CD14-positive monocyte (primary cell): Measurements from ENCODE around the gene CD22. TPM values are rescaled to one million over a fixed set of nuclear protein-coding genes. Genes with fewer than 3 reads are reported as not detected.
"Not testable (repeated sequence)": the region's sequence is repeated elsewhere in the genome, so short reads cannot be mapped to it uniquely, and the experiment has no call there.

Experiments used
- DNase-seq, 3 donors: peaks; one replicate each; pipeline ENCODE4 v3.0.0-alpha.2; 2011 to 2022
- H2AFZ ChIP-seq: 2 replicates; pipeline ENCODE4 v1.6.0; 2012; ENCODE audit warnings: mild to moderate bottlenecking, low read depth, low read length, inconsistent platforms; ENCODE audit not compliant: insufficient read depth, poor library complexity, severe bottlenecking
- H3K27ac ChIP-seq, 2 donors: 1 replicate in 1 of 2; 2 replicates in 1 of 2; pipeline ENCODE4 v1.5.1; 2012 to 2013; ENCODE audit warnings: low read length in 2 of 2, control low read depth in 1 of 2, inconsistent platforms in 1 of 2, low read depth in 1 of 2, mild to moderate bottlenecking in 1 of 2
- H3K27me3 ChIP-seq, 2 donors: one replicate each; pipeline versions ENCODE4 v1.6.0 to v1.6.1; 2011 to 2013; ENCODE audit warnings: low read length in 2 of 2; ENCODE audit not compliant: control insufficient read depth in 2 of 2, insufficient read depth in 2 of 2
- H3K36me3 ChIP-seq, 2 donors: replicated peaks in 1 of 2; 1 replicate in 1 of 2; 2 replicates in 1 of 2; pipeline versions ENCODE4 v1.5.1 to v1.6.1; 2012 to 2013; ENCODE audit warnings: low read length in 2 of 2, control low read depth in 1 of 2, inconsistent platforms in 1 of 2, mild to moderate bottlenecking in 1 of 2; ENCODE audit not compliant: insufficient read depth in 2 of 2, control insufficient read depth in 1 of 2
- H3K4me1 ChIP-seq, 2 donors: 1 replicate in 1 of 2; 2 replicates in 1 of 2; pipeline versions ENCODE4 v1.5.1 to v1.6.1; 2012 to 2013; ENCODE audit warnings: low read length in 2 of 2, control low read depth in 1 of 2, inconsistent platforms in 1 of 2, mild to moderate bottlenecking in 1 of 2, moderate library complexity in 1 of 2; ENCODE audit not compliant: insufficient read depth in 2 of 2, control insufficient read depth in 1 of 2
- H3K4me2 ChIP-seq: replicated peaks from 2 replicates; pipeline ENCODE3; 2012; ENCODE audit warnings: low read length, moderate library complexity, mild to moderate bottlenecking; ENCODE audit not compliant: poor library complexity, severe bottlenecking; ENCODE audit errors: extremely low read depth
- H3K4me3 ChIP-seq, 3 experiments: fragments of 200-600 bp in 1 of 3; sonication (generic) in 1 of 3; replicated peaks in 1 of 3; 1 replicate in 2 of 3; 2 replicates in 1 of 3; pipeline ENCODE4 v1.5.1; 2011 to 2013; ENCODE audit warnings: low read length in 3 of 3, mild to moderate bottlenecking in 3 of 3, control low read depth in 2 of 3, low read depth in 2 of 3, inconsistent platforms in 1 of 3, moderate library complexity in 1 of 3
- H3K79me2 ChIP-seq: 2 replicates; pipeline ENCODE4 v1.6.0; 2012; ENCODE audit warnings: mild to moderate bottlenecking, control low read depth, inconsistent platforms, low read length, moderate library complexity; ENCODE audit not compliant: insufficient read depth
- H3K9ac ChIP-seq: 2 replicates; pipeline ENCODE4 v1.6.0; 2017; ENCODE audit warnings: low read length, mild to moderate bottlenecking; ENCODE audit not compliant: insufficient read depth, poor library complexity, severe bottlenecking
- H3K9me3 ChIP-seq, 2 donors: replicated peaks in 1 of 2; 1 replicate in 1 of 2; 2 replicates in 1 of 2; pipeline versions ENCODE4 v1.5.1 to v1.6.1; 2012 to 2013; ENCODE audit warnings: low read length in 2 of 2, control low read depth in 1 of 2; ENCODE audit not compliant: control insufficient read depth in 1 of 2, insufficient read depth in 1 of 2
- H4K20me1 ChIP-seq: 2 replicates; pipeline ENCODE4 v1.6.0; 2012; ENCODE audit warnings: mild to moderate bottlenecking, low read length, control low read depth, moderate library complexity; ENCODE audit not compliant: insufficient read depth
- H3K27ac Mint-ChIP-seq, 7 donors: one replicate each; pipeline ENCODE4 v1.8.0; 2020; ENCODE audit warnings: mild to moderate bottlenecking in 7 of 7, mixed read lengths in 7 of 7, moderate library complexity in 6 of 7, inconsistent platforms in 2 of 7
- H3K27me3 Mint-ChIP-seq, 3 donors: one replicate each; pipeline ENCODE4 v1.8.0; 2021 to 2022; ENCODE audit warnings: low read depth in 3 of 3, mild to moderate bottlenecking in 3 of 3, mixed read lengths in 3 of 3, moderate library complexity in 3 of 3, inconsistent platforms in 1 of 3
- H3K36me3 Mint-ChIP-seq, 2 donors: one replicate each; pipeline ENCODE4 v1.8.0; 2020; ENCODE audit warnings: mixed read lengths in 2 of 2, inconsistent platforms in 1 of 2, mild to moderate bottlenecking in 1 of 2
- H3K4me1 Mint-ChIP-seq: one replicate; pipeline ENCODE4 v1.8.0; 2020; ENCODE audit warnings: mild to moderate bottlenecking, mixed read lengths
- H3K4me3 Mint-ChIP-seq, 2 donors: one replicate each; pipeline ENCODE4 v1.8.0; 2020; ENCODE audit warnings: mild to moderate bottlenecking in 2 of 2, mixed read lengths in 2 of 2, moderate library complexity in 1 of 2
- H3K9me3 Mint-ChIP-seq, 7 donors: one replicate each; pipeline ENCODE4 v1.8.0; 2020 to 2022; ENCODE audit warnings: mixed read lengths in 7 of 7, mild to moderate bottlenecking in 6 of 7, moderate library complexity in 6 of 7, inconsistent platforms in 2 of 7
- CTCF ChIP-seq: fragments of 200-600 bp; IDR thresholded peaks from one replicate; pipeline ENCODE4 v1.8.0; 2022; ENCODE audit warnings: antibody characterized with exemption, mild to moderate bottlenecking
- WGBS: methylation state at CpG from one replicate; pipeline ENCODE4 v1.1.5; 2013; ENCODE audit warnings: missing lambda C conversion rate; ENCODE audit not compliant: insufficient coverage; 5-methylcytosine and 5-hydroxymethylcytosine counted together
- intact Hi-C, 2 donors: fragments of 100-400 bp; cut with micrococcal nuclease; formaldehyde crosslinking; loops; one replicate each; pipeline versions ENCODE4 v1.15.0 to v1.15.1; 2023
- polyA plus RNA-seq, 3 donors: library from polyadenylated mRNA; depleted of rRNA in 1 of 3; unstranded in 2 of 3; stranded (reverse) in 1 of 3; fragments of 300-500 nt in 2 of 3; fragments of >200 nt in 1 of 3; fragmentation: Illumina TruSeq in 2 of 3; gene quantifications; 1 replicate in 2 of 3; 2 replicates in 1 of 3; pipeline ENCODE4 v1.2.3, GENCODE V29; 2012 to 2021

Gene CD22
- polyA plus RNA-seq, 3 donors, result 0.24 to 4.8 (median 0.88) TPM

- peaks cover 0 to 27% (median 13%) of the 10 kb centered on the region in 7 donors for H3K9me3 Mint-ChIP-seq
- H3K4me2 ChIP-seq, result no peak overlapping the region
- H3K4me3 Mint-ChIP-seq, result no peak overlapping the region
- H3K27ac Mint-ChIP-seq, result peak overlapping the region in 1 of 7 donors; percentile 70
- no peak overlapping the region for H3K4me3 ChIP-seq
- WGBS, result 88% methylated on average over 6 of the region's 7 CpGs
- intact Hi-C loops, result no loop called here
- peaks cover 0 to 13% of the 10 kb centered on the region in 2 donors for H3K4me1 ChIP-seq
- DNase-seq, result no peak
- peaks cover 0 to 17% of the 10 kb centered on the region in 2 donors for H3K9me3 ChIP-seq
- H3K27ac ChIP-seq, result no peak overlapping the region
- no peaks in the 10 kb centered on the region for H4K20me1 ChIP-seq
- H3K79me2 ChIP-seq, result no peaks in the 10 kb centered on the region
- H2AFZ ChIP-seq, result no peak overlapping the region
- peaks cover 10 to 20% (median 17%) of the 10 kb centered on the region in 3 donors for H3K27me3 Mint-ChIP-seq
- H3K27me3 ChIP-seq, result peaks cover 0 to 2% of the 10 kb centered on the region in 2 donors
- no peak overlapping the region for H3K9ac ChIP-seq
- no peaks in the 10 kb centered on the region for H3K36me3 Mint-ChIP-seq
- no peak for TF ChIP-seq CTCF
- peaks cover 29% of the 10 kb centered on the region for H3K4me1 Mint-ChIP-seq
- H3K36me3 ChIP-seq, result no peaks in the 10 kb centered on the region
Observed at GRCh38 chr19:35373492-35373891, 44.5 kb downstream of the CD22 start.

GRCh38 chr19:35374031-35374430, 45.0 kb downstream of the CD22 start:
- Mint-ChIP-seq H3K27me3 (peaks cover 10 to 20% (median 19%) of the 10 kb centered on the region in 3 donors), H3K27ac (peak overlapping the region in 4 of 7 donors; percentile 12 to 70 (median 38)), H3K4me1 (peaks cover 29% of the 10 kb centered on the region), H3K4me3 (peak overlapping the region in 1 of 2 donors; percentile 11), H3K9me3 (peaks cover 0 to 23% (median 11%) of the 10 kb centered on the region in 7 donors)
- H2AFZ ChIP-seq, H3K4me3 ChIP-seq, H3K79me2 ChIP-seq, H3K27ac ChIP-seq, H3K36me3 ChIP-seq, H4K20me1 ChIP-seq, H3K4me2 ChIP-seq, H3K27me3 ChIP-seq, H3K9ac ChIP-seq, DNase-seq, H3K36me3 Mint-ChIP-seq, intact Hi-C loops: not testable (repeated sequence)
- Histone ChIP-seq H3K9me3 (peaks cover 0 to 12% of the 10 kb centered on the region in 2 donors), H3K4me1 (peaks cover 0 to 13% of the 10 kb centered on the region in 2 donors)
